Measurements from ENCODE around the gene CASP7.

- TF ChIP-seq, protein P1, sequence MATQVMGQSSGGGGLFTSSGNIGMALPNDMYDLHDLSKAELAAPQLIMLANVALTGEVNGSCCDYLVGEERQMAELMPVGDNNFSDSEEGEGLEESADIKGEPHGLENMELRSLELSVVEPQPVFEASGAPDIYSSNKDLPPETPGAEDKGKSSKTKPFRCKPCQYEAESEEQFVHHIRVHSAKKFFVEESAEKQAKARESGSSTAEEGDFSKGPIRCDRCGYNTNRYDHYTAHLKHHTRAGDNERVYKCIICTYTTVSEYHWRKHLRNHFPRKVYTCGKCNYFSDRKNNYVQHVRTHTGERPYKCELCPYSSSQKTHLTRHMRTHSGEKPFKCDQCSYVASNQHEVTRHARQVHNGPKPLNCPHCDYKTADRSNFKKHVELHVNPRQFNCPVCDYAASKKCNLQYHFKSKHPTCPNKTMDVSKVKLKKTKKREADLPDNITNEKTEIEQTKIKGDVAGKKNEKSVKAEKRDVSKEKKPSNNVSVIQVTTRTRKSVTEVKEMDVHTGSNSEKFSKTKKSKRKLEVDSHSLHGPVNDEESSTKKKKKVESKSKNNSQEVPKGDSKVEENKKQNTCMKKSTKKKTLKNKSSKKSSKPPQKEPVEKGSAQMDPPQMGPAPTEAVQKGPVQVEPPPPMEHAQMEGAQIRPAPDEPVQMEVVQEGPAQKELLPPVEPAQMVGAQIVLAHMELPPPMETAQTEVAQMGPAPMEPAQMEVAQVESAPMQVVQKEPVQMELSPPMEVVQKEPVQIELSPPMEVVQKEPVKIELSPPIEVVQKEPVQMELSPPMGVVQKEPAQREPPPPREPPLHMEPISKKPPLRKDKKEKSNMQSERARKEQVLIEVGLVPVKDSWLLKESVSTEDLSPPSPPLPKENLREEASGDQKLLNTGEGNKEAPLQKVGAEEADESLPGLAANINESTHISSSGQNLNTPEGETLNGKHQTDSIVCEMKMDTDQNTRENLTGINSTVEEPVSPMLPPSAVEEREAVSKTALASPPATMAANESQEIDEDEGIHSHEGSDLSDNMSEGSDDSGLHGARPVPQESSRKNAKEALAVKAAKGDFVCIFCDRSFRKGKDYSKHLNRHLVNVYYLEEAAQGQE (IDR thresholded peaks at IDR 0.05; ENCODE audit: low read depth), result no peak
- TF ChIP-seq EP300 (IDR thresholded peaks at IDR 0.05; ENCODE audit: borderline replicate concordance), result no peak
- no peak for TF ChIP-seq TAF1 (IDR thresholded peaks at IDR 0.05; ENCODE audit: low read depth)
- no peak for TF ChIP-seq EGR1 (IDR thresholded peaks at IDR 0.05)
- TF ChIP-seq, protein P2, sequence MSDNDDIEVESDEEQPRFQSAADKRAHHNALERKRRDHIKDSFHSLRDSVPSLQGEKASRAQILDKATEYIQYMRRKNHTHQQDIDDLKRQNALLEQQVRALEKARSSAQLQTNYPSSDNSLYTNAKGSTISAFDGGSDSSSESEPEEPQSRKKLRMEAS (IDR thresholded peaks at IDR 0.05), result no peak
- no peak for TF ChIP-seq NFIC (IDR thresholded peaks at IDR 0.05)
- TF ChIP-seq USF1 (IDR thresholded peaks at IDR 0.05), result no peak
- TF ChIP-seq FOXM1 (IDR thresholded peaks at IDR 0.05; ENCODE audit: borderline replicate concordance, low read depth), result no peak
- no peak for TF ChIP-seq RAD21 (IDR thresholded peaks at IDR 0.05; ENCODE audit: low read depth)
- no peak for TF ChIP-seq TEAD4 (IDR thresholded peaks at IDR 0.05)
- TF ChIP-seq YY1 (IDR thresholded peaks at IDR 0.05; ENCODE audit: low read depth), result no peak
- TF ChIP-seq CEBPB (IDR thresholded peaks at IDR 0.05), result no peak
- TF ChIP-seq ZBTB7A (IDR thresholded peaks at IDR 0.05; ENCODE audit: low read depth), result no peak
- no peak for TF ChIP-seq CREB1 (IDR thresholded peaks at IDR 0.05; ENCODE audit: low read depth)
These were observed 33.9 kb downstream of the CASP7 start for GRCh38 chr10:113713640-113713982.
